Measurements from ENCODE around the gene SMPD1.

The SMPD1 gene

DNA sequence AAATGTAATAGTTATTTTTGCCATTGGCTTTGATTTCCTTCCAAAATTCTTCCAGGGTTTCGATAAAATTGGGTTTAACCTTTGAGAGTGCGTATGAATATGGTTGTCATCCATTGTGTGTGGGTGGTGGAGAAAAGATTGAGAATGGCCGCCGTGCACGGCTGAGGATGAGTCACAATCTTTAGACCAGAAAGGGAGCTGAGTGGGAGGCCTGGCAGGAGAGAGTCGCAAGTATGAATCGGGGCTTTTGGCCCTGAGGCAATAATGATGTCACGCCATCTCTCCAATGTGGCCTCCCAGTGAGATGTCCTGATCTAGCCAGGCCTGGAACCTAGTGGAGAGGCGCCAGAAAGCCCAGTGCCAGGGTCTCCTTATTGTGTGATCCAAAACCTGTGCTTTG lies 33.1 kb upstream of the SMPD1 start:
- TF ChIP-seq TAF1 (IDR thresholded peaks at IDR 0.05; ENCODE audit: borderline replicate concordance, insufficient read depth, low read length) (no peak), FOXP2 (optimal IDR thresholded peaks at IDR 0.05; ENCODE audit: borderline replicate concordance, extremely low read depth, extremely low read length, insufficient read depth) (peak; percentile 23)

GRCh38 chr11:6360183-6360582 lies 30.1 kb upstream of the SMPD1 start:
- TF ChIP-seq, protein P1, sequence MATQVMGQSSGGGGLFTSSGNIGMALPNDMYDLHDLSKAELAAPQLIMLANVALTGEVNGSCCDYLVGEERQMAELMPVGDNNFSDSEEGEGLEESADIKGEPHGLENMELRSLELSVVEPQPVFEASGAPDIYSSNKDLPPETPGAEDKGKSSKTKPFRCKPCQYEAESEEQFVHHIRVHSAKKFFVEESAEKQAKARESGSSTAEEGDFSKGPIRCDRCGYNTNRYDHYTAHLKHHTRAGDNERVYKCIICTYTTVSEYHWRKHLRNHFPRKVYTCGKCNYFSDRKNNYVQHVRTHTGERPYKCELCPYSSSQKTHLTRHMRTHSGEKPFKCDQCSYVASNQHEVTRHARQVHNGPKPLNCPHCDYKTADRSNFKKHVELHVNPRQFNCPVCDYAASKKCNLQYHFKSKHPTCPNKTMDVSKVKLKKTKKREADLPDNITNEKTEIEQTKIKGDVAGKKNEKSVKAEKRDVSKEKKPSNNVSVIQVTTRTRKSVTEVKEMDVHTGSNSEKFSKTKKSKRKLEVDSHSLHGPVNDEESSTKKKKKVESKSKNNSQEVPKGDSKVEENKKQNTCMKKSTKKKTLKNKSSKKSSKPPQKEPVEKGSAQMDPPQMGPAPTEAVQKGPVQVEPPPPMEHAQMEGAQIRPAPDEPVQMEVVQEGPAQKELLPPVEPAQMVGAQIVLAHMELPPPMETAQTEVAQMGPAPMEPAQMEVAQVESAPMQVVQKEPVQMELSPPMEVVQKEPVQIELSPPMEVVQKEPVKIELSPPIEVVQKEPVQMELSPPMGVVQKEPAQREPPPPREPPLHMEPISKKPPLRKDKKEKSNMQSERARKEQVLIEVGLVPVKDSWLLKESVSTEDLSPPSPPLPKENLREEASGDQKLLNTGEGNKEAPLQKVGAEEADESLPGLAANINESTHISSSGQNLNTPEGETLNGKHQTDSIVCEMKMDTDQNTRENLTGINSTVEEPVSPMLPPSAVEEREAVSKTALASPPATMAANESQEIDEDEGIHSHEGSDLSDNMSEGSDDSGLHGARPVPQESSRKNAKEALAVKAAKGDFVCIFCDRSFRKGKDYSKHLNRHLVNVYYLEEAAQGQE (IDR thresholded peaks at IDR 0.05; ENCODE audit: insufficient read depth in 1 of 2, low read depth in 2 of 2, low read length in 2 of 2) = no peak
- TF ChIP-seq SIN3A (IDR thresholded peaks at IDR 0.05; ENCODE audit: borderline replicate concordance, insufficient read depth, low read length) (no peak), FOXP2 (optimal IDR thresholded peaks at IDR 0.05; ENCODE audit: borderline replicate concordance, extremely low read depth, extremely low read length, insufficient read depth) (no peak), TAF1 (IDR thresholded peaks at IDR 0.05; ENCODE audit: borderline replicate concordance, insufficient read depth, low read length) (no peak), POLR2AphosphoS5 (IDR thresholded peaks at IDR 0.05; ENCODE audit: low read depth, low read length) (no peak)

DNA sequence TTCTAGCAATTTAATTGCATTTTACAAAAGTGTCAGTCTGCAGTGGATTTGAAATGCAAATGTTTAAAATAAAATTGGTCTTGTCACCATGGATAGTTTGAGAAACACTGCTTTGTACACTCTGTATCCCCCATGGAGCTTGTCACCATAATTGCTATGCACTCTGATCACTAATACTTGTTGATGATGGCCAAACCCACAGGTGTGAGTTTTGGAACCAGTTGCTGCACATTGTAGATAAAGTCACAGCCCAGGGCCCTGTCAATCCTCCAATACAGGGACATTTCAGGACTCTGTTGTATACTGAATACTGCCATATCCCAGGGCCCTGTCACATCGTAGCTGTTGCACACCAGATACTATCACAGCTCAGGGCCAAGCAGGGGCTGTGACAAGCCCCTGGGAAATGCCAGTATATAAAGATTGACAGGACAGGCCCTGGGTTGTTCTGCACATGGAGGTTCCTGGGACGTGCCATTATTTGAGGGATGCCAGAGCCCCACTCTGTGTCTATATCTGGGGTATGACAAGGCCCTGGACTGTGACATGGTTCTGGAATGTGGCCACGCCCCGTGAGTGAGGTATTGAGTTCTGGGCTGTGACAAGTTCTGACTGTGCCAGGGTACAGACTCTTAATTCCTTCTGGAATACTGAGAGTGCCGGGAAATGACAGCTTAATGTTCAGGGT lies 27.9 kb upstream of the SMPD1 start:
- no peak for TF ChIP-seq FOXP2 (optimal IDR thresholded peaks at IDR 0.05; ENCODE audit: borderline replicate concordance, extremely low read depth, extremely low read length, insufficient read depth)

DNA sequence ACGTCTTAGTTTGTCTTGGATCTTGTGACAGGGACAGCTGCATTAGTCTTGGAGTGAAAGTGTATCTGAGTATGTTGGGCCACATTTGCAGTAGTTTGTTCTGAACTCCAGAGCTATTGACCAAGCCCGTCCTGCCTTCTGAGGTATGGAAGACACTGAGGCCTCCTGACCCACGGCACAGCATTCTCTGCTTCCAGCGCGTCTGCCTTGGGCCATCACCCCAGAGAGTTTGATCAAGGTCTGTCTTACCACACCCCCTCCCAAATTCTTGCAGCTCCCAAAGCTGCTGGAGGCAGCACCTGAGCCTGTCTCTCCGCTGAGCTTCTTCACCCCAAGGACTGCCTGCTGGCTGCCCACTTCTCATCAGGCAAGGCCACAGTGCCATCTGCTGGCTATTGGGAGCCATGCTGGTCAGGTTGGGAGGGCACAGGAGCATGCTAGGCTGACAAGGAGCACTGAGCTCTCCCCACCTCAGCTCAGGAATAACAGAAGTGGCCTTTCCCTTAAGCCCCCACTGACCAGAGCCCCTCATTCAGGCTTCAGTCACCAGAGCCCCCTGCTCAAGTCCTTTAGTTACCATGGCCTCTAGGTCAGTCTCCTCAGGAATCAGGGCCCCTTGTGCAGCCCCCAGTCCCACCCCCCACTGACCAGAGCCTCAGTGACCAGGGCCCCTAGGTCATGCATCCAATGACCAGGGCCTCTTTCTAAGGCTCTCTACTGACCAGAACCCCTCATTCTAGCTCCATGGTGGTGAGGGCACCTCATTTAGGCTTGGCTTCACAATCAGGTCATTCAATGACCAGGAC lies 27.2 kb upstream of the SMPD1 start:
- TF ChIP-seq POLR2AphosphoS5 (IDR thresholded peaks at IDR 0.05; ENCODE audit: low read depth, low read length) (no peak), FOXP2 (optimal IDR thresholded peaks at IDR 0.05; ENCODE audit: borderline replicate concordance, extremely low read depth, extremely low read length, insufficient read depth) (peak; percentile 26)

GRCh38 chr11:6365659-6366058 lies 24.6 kb upstream of the SMPD1 start:
- TF ChIP-seq TAF1 (IDR thresholded peaks at IDR 0.05; ENCODE audit: borderline replicate concordance, insufficient read depth, low read length) (no peak), POLR2AphosphoS5 (IDR thresholded peaks at IDR 0.05; ENCODE audit: low read depth, low read length) (no peak), SIN3A (IDR thresholded peaks at IDR 0.05; ENCODE audit: borderline replicate concordance, insufficient read depth, low read length) (no peak)
- TF ChIP-seq, protein P1 (IDR thresholded peaks at IDR 0.05; ENCODE audit: insufficient read depth in 1 of 2, low read depth in 2 of 2, low read length in 2 of 2) = no peak

GRCh38 chr11:6371825-6372224 lies 18.4 kb upstream of the SMPD1 start:
- no peak for TF ChIP-seq FOXP2 (optimal IDR thresholded peaks at IDR 0.05; ENCODE audit: borderline replicate concordance, extremely low read depth, extremely low read length, insufficient read depth)
- TF ChIP-seq, protein P1 (IDR thresholded peaks at IDR 0.05; ENCODE audit: insufficient read depth in 1 of 2, low read depth in 2 of 2, low read length in 2 of 2) = no peak
- TF ChIP-seq SIN3A (IDR thresholded peaks at IDR 0.05; ENCODE audit: borderline replicate concordance, insufficient read depth, low read length) = no peak
- TF ChIP-seq TAF1 (IDR thresholded peaks at IDR 0.05; ENCODE audit: borderline replicate concordance, insufficient read depth, low read length) = no peak
- no peak for TF ChIP-seq POLR2AphosphoS5 (IDR thresholded peaks at IDR 0.05; ENCODE audit: low read depth, low read length)

All from PFSK-1 (cell line).